Femur (tissue), 1 donor: ENCODE data around the gene CHRNA1.

Source experiments
- DNase-seq: peaks from one replicate; pipeline ENCODE4 v3.0.0-alpha.2; 2017

Gene CHRNA1

GRCh38 chr2:174759381-174760065 lies 4.7 kb downstream of the CHRNA1 start:
- DNase-seq: no peak

- no peak for DNase-seq
Measured at GRCh38 chr2:174756743-174757142, 7.5 kb downstream of the CHRNA1 start.

GRCh38 chr2:174753038-174753633 lies 11.1 kb downstream of the CHRNA1 start:
- DNase-seq: no peak

- DNase-seq: no peak
Measured at GRCh38 chr2:174752403-174753037, 11.8 kb downstream of the CHRNA1 start.

GRCh38 chr2:174750923-174751441 lies 13.3 kb downstream of the CHRNA1 start:
- no peak for DNase-seq

- DNase-seq: no peak
Measured at GRCh38 chr2:174749793-174750192, 14.5 kb downstream of the CHRNA1 start.

GRCh38 chr2:174748948-174749347 lies 15.3 kb downstream of the CHRNA1 start:
- DNase-seq: peak; percentile 71

- no peak for DNase-seq
Measured at GRCh38 chr2:174745142-174745541, 19.1 kb downstream of the CHRNA1 start.

GRCh38 chr2:174744111-174744510 lies 20.2 kb downstream of the CHRNA1 start:
- DNase-seq: no peak

GRCh38 chr2:174740721-174741120 lies 23.6 kb downstream of the CHRNA1 start:
- DNase-seq: no peak

- DNase-seq: no peak
Measured at GRCh38 chr2:174738841-174739240, 25.4 kb downstream of the CHRNA1 start.

GRCh38 chr2:174731546-174731945 lies 32.7 kb downstream of the CHRNA1 start:
- no peak for DNase-seq

- no peak for DNase-seq
Measured at GRCh38 chr2:174730698-174731018, 33.6 kb downstream of the CHRNA1 start.

GRCh38 chr2:174729797-174730697 lies 34.2 kb downstream of the CHRNA1 start:
- DNase-seq: peak; percentile 42

- DNase-seq: no peak
Measured at GRCh38 chr2:174728096-174728495, 36.2 kb downstream of the CHRNA1 start.

- no peak for DNase-seq
Measured at GRCh38 chr2:174726212-174726611, 38.1 kb downstream of the CHRNA1 start.

GRCh38 chr2:174722942-174723592 lies 41.2 kb downstream of the CHRNA1 start:
- no peak for DNase-seq

- no peak for DNase-seq
Measured at GRCh38 chr2:174719016-174719415, 45.3 kb downstream of the CHRNA1 start.

- DNase-seq: no peak
Measured at GRCh38 chr2:174718591-174718990, 45.7 kb downstream of the CHRNA1 start.

GRCh38 chr2:174717916-174718315 lies 46.4 kb downstream of the CHRNA1 start:
- no peak for DNase-seq

GRCh38 chr2:174717273-174717672 lies 47.0 kb downstream of the CHRNA1 start:
- DNase-seq: no peak

GRCh38 chr2:174716785-174717184 lies 47.5 kb downstream of the CHRNA1 start:
- DNase-seq: no peak

- DNase-seq: no peak
Measured at GRCh38 chr2:174713686-174714085, 50.6 kb downstream of the CHRNA1 start.
